PC-3 (cell line): Measurements from ENCODE around the gene ATF1. TPM values are rescaled to one million over a fixed set of nuclear protein-coding genes. Genes with fewer than 3 reads are reported as not detected.

Experiments
- ATAC-seq: fragments of 200-7000 bp; cut with Tn5 transposase; 2 replicates; pipeline ENCODE4 v1.9.1; 2020; ENCODE audit warnings: mild to moderate bottlenecking, moderate library complexity
- BruUV-seq: library from RNA; stranded (reverse); fragments of 400-500 nt; replicated peaks from 2 replicates; lab custom pipeline; 2021; lab: Mats Ljungman, UMichigan
- CTCF ChIA-PET: fragments of 300-600 bp; sonication (Branson Sonifier 250); formaldehyde crosslinking; loops from one replicate; lab custom pipeline; 2022; ENCODE audit warnings: antibody characterized with exemption; lab: Charles Lee
- POLR2A ChIA-PET: fragments of 300-600 bp; sonication (Branson Sonifier 250); formaldehyde crosslinking; loops from one replicate; lab custom pipeline; 2022; ENCODE audit warnings: antibody characterized with exemption; ENCODE audit not compliant: unreplicated experiment; lab: Charles Lee
- DNase-seq: peaks from one replicate; pipeline ENCODE4 v3.0.0-alpha.2; 2015
- H2AFZ ChIP-seq: fragments of 300-600 bp; sonication (generic); 2 replicates; pipeline ENCODE4 v1.6.0; 2016; ENCODE audit warnings: antibody characterized with exemption, low read length
- H3F3A ChIP-seq: fragments of 300-600 bp; sonication (generic); one replicate; pipeline ENCODE4 v1.6.0; 2017; ENCODE audit warnings: antibody characterized with exemption, low read length, control low read depth, mild to moderate bottlenecking; ENCODE audit not compliant: unreplicated experiment
- H3K27ac ChIP-seq: fragments of 300-600 bp; sonication (generic); 2 replicates; pipeline ENCODE4 v1.5.1; 2016; ENCODE audit warnings: mild to moderate bottlenecking, low read length
- H3K27me3 ChIP-seq: fragments of 300-600 bp; sonication (generic); 2 replicates; pipeline ENCODE4 v1.6.1; 2016; ENCODE audit warnings: low read length, mixed read lengths
- H3K36me3 ChIP-seq: fragments of 300-600 bp; sonication (generic); 2 replicates; pipeline ENCODE4 v1.6.1; 2016; ENCODE audit warnings: low read depth, mixed run types, low read length, mixed read lengths
- H3K4me1 ChIP-seq: fragments of 300-600 bp; sonication (generic); 2 replicates; pipeline ENCODE4 v1.5.1; 2016; ENCODE audit warnings: low read length; ENCODE audit not compliant: insufficient read depth
- H3K4me2 ChIP-seq: fragments of 300-600 bp; sonication (generic); 2 replicates; pipeline ENCODE4 v1.6.0; 2016; ENCODE audit warnings: low read length
- H3K4me3 ChIP-seq: fragments of 300-600 bp; sonication (generic); 2 replicates; pipeline ENCODE4 v1.5.1; 2016; ENCODE audit warnings: mild to moderate bottlenecking, low read length, mixed read lengths
- H3K79me2 ChIP-seq: fragments of 300-600 bp; sonication (generic); 2 replicates; pipeline ENCODE4 v1.6.1; 2017; ENCODE audit warnings: low read length, mixed read lengths
- H3K9ac ChIP-seq: fragments of 300-600 bp; sonication (generic); 2 replicates; pipeline ENCODE4 v1.6.0; 2016; ENCODE audit warnings: mild to moderate bottlenecking, low read length
- H3K9me2 ChIP-seq: fragments of 300-600 bp; sonication (generic); replicated peaks from 2 replicates; pipeline ENCODE4 v1.6.1; 2016; ENCODE audit warnings: mixed run types, low read length, mixed read lengths
- H3K9me3 ChIP-seq: fragments of 300-600 bp; sonication (generic); 2 replicates; pipeline ENCODE4 v1.6.1; 2016; ENCODE audit warnings: low read length, mixed read lengths
- H4K20me1 ChIP-seq: fragments of 300-600 bp; sonication (generic); 2 replicates; pipeline ENCODE4 v1.6.1; 2016; ENCODE audit warnings: low read length, mixed read lengths
- EZH2 ChIP-seq: fragments of 300-600 bp; sonication (generic); IDR thresholded peaks from one replicate; pipeline ENCODE4 v1.6.1; 2017; ENCODE audit warnings: antibody characterized with exemption, mild to moderate bottlenecking, low read length; ENCODE audit not compliant: unreplicated experiment
- EZH2phosphoT487 ChIP-seq: fragments of 300-600 bp; sonication (generic); IDR thresholded peaks from 2 replicates; pipeline ENCODE4 v1.6.1; 2018; ENCODE audit warnings: mild to moderate bottlenecking, antibody characterized with exemption, low read length, borderline replicate concordance
- intact Hi-C: fragments of 100-400 bp; cut with micrococcal nuclease; formaldehyde crosslinking; loops from 2 replicates; pipeline ENCODE4 v1.9.0; 2023
- total RNA-seq: library from RNA; depleted of rRNA; stranded (reverse); fragments of >200 nt; gene quantifications from 2 replicates; pipeline ENCODE4 v1.2.3, GENCODE V29; 2014
- TF ChIP-seq, protein P1 (sequence below): fragments of 300-600 bp; sonication (generic); conservative IDR thresholded peaks from 2 replicates; pipeline ENCODE4 v1.5.1; 2017; ENCODE audit warnings: antibody characterized with exemption, low read depth, mild to moderate bottlenecking, low read length

Gene ATF1
- total RNA-seq, 1 experiment from 2014 or later, result 67.2 TPM

DNA sequence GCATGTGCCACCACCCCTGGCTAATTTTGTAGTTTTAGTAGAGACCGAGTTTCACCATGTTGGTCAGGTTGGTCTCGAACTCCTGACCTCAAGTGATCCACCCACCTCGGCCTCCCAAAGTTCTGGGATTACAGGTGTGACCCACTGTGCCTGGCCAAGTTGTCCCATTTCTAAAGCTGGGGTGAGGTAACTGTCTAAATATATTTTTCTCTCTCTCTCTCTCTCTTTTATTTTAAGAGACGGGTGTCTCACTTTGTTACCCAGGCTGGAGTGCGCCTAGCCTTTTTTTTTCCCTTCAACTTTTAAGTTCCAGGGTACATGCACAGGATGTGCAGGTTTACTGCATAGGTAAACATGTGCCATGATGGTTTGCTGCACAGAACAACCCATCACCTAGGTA is 8.6 kb downstream of the ATF1 start:
- no peaks in the 10 kb centered on the region for H3K9me3 ChIP-seq
- ChIA-PET POLR2A (interaction anchor here (0.5 kb wide), 1 partner anchor 8 kb away, joined by 4 read pairs; the partner anchor contains the start of gene ATF1), CTCF (no interaction called here)
- no peak for DNase-seq
- H2AFZ ChIP-seq, result no peak overlapping the region
- H3K36me3 ChIP-seq, result peaks cover 15% of the 10 kb centered on the region
- ATAC-seq, result no peak
- no peaks in the 10 kb centered on the region for H4K20me1 ChIP-seq
- H3K27me3 ChIP-seq, result no peaks in the 10 kb centered on the region
- peak overlapping the region; percentile 39 for H3K9ac ChIP-seq
- peaks cover 3% of the 10 kb centered on the region for H3F3A ChIP-seq
- H3K4me2 ChIP-seq, result no peak overlapping the region
- H3K27ac ChIP-seq, result peak overlapping the region; percentile 90
- no peaks in the 10 kb centered on the region for H3K9me2 ChIP-seq
- peaks cover 89% of the 10 kb centered on the region for H3K79me2 ChIP-seq
- TF ChIP-seq EZH2phosphoT487 (no peak), EZH2 (no peak)
- TF ChIP-seq, protein P1, sequence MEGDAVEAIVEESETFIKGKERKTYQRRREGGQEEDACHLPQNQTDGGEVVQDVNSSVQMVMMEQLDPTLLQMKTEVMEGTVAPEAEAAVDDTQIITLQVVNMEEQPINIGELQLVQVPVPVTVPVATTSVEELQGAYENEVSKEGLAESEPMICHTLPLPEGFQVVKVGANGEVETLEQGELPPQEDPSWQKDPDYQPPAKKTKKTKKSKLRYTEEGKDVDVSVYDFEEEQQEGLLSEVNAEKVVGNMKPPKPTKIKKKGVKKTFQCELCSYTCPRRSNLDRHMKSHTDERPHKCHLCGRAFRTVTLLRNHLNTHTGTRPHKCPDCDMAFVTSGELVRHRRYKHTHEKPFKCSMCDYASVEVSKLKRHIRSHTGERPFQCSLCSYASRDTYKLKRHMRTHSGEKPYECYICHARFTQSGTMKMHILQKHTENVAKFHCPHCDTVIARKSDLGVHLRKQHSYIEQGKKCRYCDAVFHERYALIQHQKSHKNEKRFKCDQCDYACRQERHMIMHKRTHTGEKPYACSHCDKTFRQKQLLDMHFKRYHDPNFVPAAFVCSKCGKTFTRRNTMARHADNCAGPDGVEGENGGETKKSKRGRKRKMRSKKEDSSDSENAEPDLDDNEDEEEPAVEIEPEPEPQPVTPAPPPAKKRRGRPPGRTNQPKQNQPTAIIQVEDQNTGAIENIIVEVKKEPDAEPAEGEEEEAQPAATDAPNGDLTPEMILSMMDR, result no peak
- BruUV-seq, result no TSS peak
- peaks cover 22% of the 10 kb centered on the region for H3K4me1 ChIP-seq
- intact Hi-C loops, result no loop called here
- H3K4me3 ChIP-seq, result no peak overlapping the region

DNA sequence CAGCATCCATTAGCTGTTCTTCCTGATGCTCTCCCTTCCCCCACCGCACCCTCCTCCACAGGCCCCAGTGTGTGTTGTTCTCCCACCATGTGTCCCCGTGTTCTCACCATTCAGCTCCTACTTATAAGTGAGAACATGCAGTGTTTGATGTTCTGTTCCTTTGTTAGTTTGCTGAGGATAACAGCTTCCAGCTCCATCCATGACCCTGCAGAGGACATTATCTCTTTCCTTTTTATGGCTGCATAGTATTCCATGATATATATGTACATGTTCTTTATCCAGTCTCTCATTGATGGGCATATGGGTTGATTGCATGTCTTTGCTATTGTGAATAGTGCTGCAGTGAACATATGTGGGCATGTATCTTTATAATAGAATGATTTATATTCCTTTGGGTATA is 9.0 kb downstream of the ATF1 start:
- DNase-seq, result no peak
- peaks cover 3% of the 10 kb centered on the region for H3F3A ChIP-seq
- no peaks in the 10 kb centered on the region for H4K20me1 ChIP-seq
- H3K36me3 ChIP-seq, result peaks cover 15% of the 10 kb centered on the region
- H3K4me2 ChIP-seq, result peak overlapping the region; percentile 55; the same call in 1 of the 2 replicates
- no peaks in the 10 kb centered on the region for H3K9me2 ChIP-seq
- peak overlapping the region; percentile 90 for H3K27ac ChIP-seq
- H3K27me3 ChIP-seq, result no peaks in the 10 kb centered on the region
- H2AFZ ChIP-seq, result no peak overlapping the region
- ATAC-seq, result no peak
- intact Hi-C loops, result no loop called here
- TF ChIP-seq, protein P1, result no peak
- peak overlapping the region; percentile 39 for H3K9ac ChIP-seq
- peaks cover 89% of the 10 kb centered on the region for H3K79me2 ChIP-seq
- H3K4me1 ChIP-seq, result peaks cover 22% of the 10 kb centered on the region
- ChIA-PET POLR2A (interaction anchor here (0.5 to 0.6 kb wide), 2 partner anchors 9 to 14 kb away, joined by 4 read pairs; partner anchors contain the start of gene ATF1), CTCF (interaction anchor here (1.4 kb wide), 1 partner anchor 8 kb away, joined by 8 read pairs; no protein-coding TSS in a partner anchor)
- H3K9me3 ChIP-seq, result no peaks in the 10 kb centered on the region
- H3K4me3 ChIP-seq, result no peak overlapping the region
- no TSS peak for BruUV-seq

DNA sequence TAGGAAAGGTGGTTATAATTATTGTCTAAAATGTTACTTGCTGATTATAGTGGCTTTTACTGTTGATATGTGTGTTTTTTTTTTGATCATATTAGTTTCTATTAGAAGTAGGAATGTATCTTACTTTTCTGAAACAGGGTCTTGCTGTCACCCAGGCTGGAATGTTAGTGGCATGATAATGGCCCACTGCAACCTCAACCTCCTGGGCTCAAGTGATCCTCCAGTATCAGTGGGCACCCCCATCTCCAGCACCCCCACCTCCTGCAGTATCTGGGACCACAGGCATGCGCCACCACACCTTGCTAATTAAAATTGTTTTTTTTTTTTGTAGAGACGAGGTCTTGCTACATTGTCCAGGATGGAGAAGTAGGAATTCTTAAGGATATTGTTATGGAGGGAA is 11.3 kb downstream of the ATF1 start:
- no peak overlapping the region for H3K4me3 ChIP-seq
- TF ChIP-seq EZH2phosphoT487 (no peak), EZH2 (no peak)
- TF ChIP-seq, protein P1, result no peak
- intact Hi-C loops, result no loop called here
- ChIA-PET CTCF (no interaction called here), POLR2A (no interaction called here)
- peaks cover 8% of the 10 kb centered on the region for H3K36me3 ChIP-seq
- H3K9me3 ChIP-seq, result no peaks in the 10 kb centered on the region
- no peak overlapping the region for H3K9ac ChIP-seq
- no peaks in the 10 kb centered on the region for H3K9me2 ChIP-seq
- no peaks in the 10 kb centered on the region for H4K20me1 ChIP-seq
- H3K27me3 ChIP-seq, result no peaks in the 10 kb centered on the region
- no peak overlapping the region for H3K4me2 ChIP-seq
- ATAC-seq (no peak), DNase-seq (no peak)
- H3K79me2 ChIP-seq, result peaks cover 89% of the 10 kb centered on the region
- no peak overlapping the region for H2AFZ ChIP-seq
- no peak overlapping the region for H3K27ac ChIP-seq
- BruUV-seq, result no TSS peak
- H3K4me1 ChIP-seq, result peaks cover 11% of the 10 kb centered on the region
- H3F3A ChIP-seq, result peaks cover 3% of the 10 kb centered on the region
